H1 (cell line): ENCODE data around the gene CCNI. TPM values are rescaled to one million over a fixed set of nuclear protein-coding genes. Genes with fewer than 3 reads are reported as not detected.

Experiments used
- CTCF ChIA-PET: fragments of 300-600 bp; sonication (Branson Sonifier 250); formaldehyde crosslinking; loops from one replicate; lab custom pipeline; 2021; ENCODE audit not compliant: partially characterized antibody; lab: Charles Lee
- POLR2A ChIA-PET: fragments of 300-600 bp; sonication (Branson Sonifier 250); formaldehyde crosslinking; loops from one replicate; lab custom pipeline; 2021; ENCODE audit warnings: inconsistent platforms; ENCODE audit not compliant: partially characterized antibody; lab: Charles Lee
- DNase-seq, 2 experiments: peaks; one replicate each; pipeline versions ENCODE4 v3.0.0 to v3.0.0-alpha.2; 2010 to 2022; ENCODE audit warnings: low spot score in 2 of 2, low read depth in 1 of 2, mixed read lengths in 1 of 2
- FAIRE-seq: peaks from 2 replicates; lab custom pipeline; 2011; peaks lifted over from hg19 to GRCh38; lab: Jason Lieb, UNC
- H2AFZ ChIP-seq: 2 replicates; pipeline ENCODE4 v1.8.1; 2012; ENCODE audit warnings: low read length, inconsistent platforms
- H2AK5ac ChIP-seq: 2 replicates; pipeline ENCODE4 v1.6.1; 2013; ENCODE audit warnings: low read depth, low read length
- H2BK120ac ChIP-seq: replicated peaks from 2 replicates; pipeline ENCODE3; 2013; ENCODE audit warnings: low read depth, low read length, inconsistent platforms
- H2BK12ac ChIP-seq: 2 replicates; pipeline ENCODE4 v1.6.1; 2013; ENCODE audit warnings: low read depth, low read length
- H2BK15ac ChIP-seq: 2 replicates; pipeline ENCODE4 v1.6.1; 2013; ENCODE audit warnings: low read length
- H2BK20ac ChIP-seq: 2 replicates; pipeline ENCODE4 v1.6.1; 2013; ENCODE audit warnings: low read length
- H2BK5ac ChIP-seq: 2 replicates; pipeline ENCODE4 v1.6.1; 2013; ENCODE audit warnings: low read depth, low read length
- H3K14ac ChIP-seq: 2 replicates; pipeline ENCODE4 v1.6.1; 2013; ENCODE audit warnings: inconsistent platforms; ENCODE audit not compliant: insufficient read length
- H3K18ac ChIP-seq: 2 replicates; pipeline ENCODE4 v1.6.1; 2013; ENCODE audit warnings: low read length; ENCODE audit errors: extremely low read depth
- H3K23ac ChIP-seq: 2 replicates; pipeline ENCODE4 v1.6.1; 2013; ENCODE audit warnings: inconsistent platforms; ENCODE audit not compliant: insufficient read length
- H3K23me2 ChIP-seq: 2 replicates; pipeline ENCODE4 v1.6.1; 2013; ENCODE audit warnings: low read depth, low read length
- H3K27ac ChIP-seq: 2 replicates; pipeline ENCODE4 v1.6.1; 2011; ENCODE audit warnings: low read depth, low read length, inconsistent platforms
- H3K27me3 ChIP-seq, 4 experiments: replicated peaks in 1 of 4; 1 replicate in 1 of 4; 2 replicates in 3 of 4; pipeline versions ENCODE4 v1.6.1 to v1.8.1; 2011 to 2013; ENCODE audit warnings: low read length in 3 of 4, mild to moderate bottlenecking in 3 of 4, inconsistent platforms in 2 of 4, mixed read lengths in 2 of 4, moderate library complexity in 1 of 4; ENCODE audit not compliant: control insufficient read depth in 3 of 4, insufficient read depth in 3 of 4; ENCODE audit errors: extremely low read depth in 1 of 4
- H3K36me3 ChIP-seq, 4 experiments: 2 replicates each; pipeline versions ENCODE4 v1.6.1 to v1.8.1; 2011 to 2013; ENCODE audit warnings: mild to moderate bottlenecking in 4 of 4, low read length in 3 of 4, moderate library complexity in 2 of 4, control low read depth in 1 of 4, inconsistent platforms in 1 of 4; ENCODE audit not compliant: insufficient read depth in 4 of 4, control insufficient read depth in 2 of 4
- H3K4ac ChIP-seq: replicated peaks from 2 replicates; pipeline ENCODE3; 2013; ENCODE audit warnings: low read length, low read depth, mixed read lengths, inconsistent platforms; ENCODE audit not compliant: insufficient read length
- H3K4me1 ChIP-seq, 4 experiments: replicated peaks in 1 of 4; 1 replicate in 1 of 4; 2 replicates in 3 of 4; pipeline versions ENCODE4 v1.6.1 to v1.8.1; 2011 to 2013; ENCODE audit warnings: low read length in 3 of 4, inconsistent platforms in 2 of 4, mixed read lengths in 1 of 4; ENCODE audit not compliant: insufficient read depth in 4 of 4, control insufficient read depth in 3 of 4
- H3K4me2 ChIP-seq, 2 experiments: 2 replicates each; pipeline versions ENCODE4 v1.6.1 to v1.8.1; 2011 to 2013; ENCODE audit warnings: low read depth in 2 of 2, low read length in 2 of 2, control low read depth in 1 of 2, inconsistent platforms in 1 of 2, mild to moderate bottlenecking in 1 of 2; ENCODE audit not compliant: insufficient read depth in 1 of 2
- H3K4me3 ChIP-seq, 4 experiments: fragments of 200-600, 300-600 bp in 1 of 4; sonication (generic), shearing (Covaris generic), sonication (Bioruptor Twin) in 1 of 4; 2 replicates each; pipeline versions ENCODE4 v1.5.1 to v1.8.1; 2011 to 2016; ENCODE audit warnings: low read length in 4 of 4, low read depth in 3 of 4, control low read depth in 2 of 4, inconsistent platforms in 2 of 4, mild to moderate bottlenecking in 2 of 4, mixed read lengths in 1 of 4, moderate library complexity in 1 of 4; ENCODE audit not compliant: insufficient read depth in 2 of 4; ENCODE audit errors: extremely low read depth in 1 of 4
- H3K56ac ChIP-seq: replicated peaks from 2 replicates; pipeline ENCODE3; 2013; ENCODE audit warnings: low read depth, mild to moderate bottlenecking, mixed read lengths, low read length, inconsistent platforms; ENCODE audit not compliant: insufficient read length
- H3K79me1 ChIP-seq: 2 replicates; pipeline ENCODE4 v1.6.1; 2013; ENCODE audit warnings: low read depth, low read length, control low read depth
- H3K79me2 ChIP-seq, 2 experiments: 2 replicates each; pipeline versions ENCODE4 v1.6.1 to v1.8.1; 2012 to 2013; ENCODE audit warnings: low read length in 2 of 2, mild to moderate bottlenecking in 2 of 2, inconsistent platforms in 1 of 2; ENCODE audit not compliant: insufficient read depth in 2 of 2, control insufficient read depth in 1 of 2
- H3K9ac ChIP-seq, 4 experiments: replicated peaks in 1 of 4; 1 replicate in 1 of 4; 2 replicates in 3 of 4; pipeline versions ENCODE4 v1.6.1 to v1.8.1; 2011 to 2013; ENCODE audit warnings: low read depth in 3 of 4, low read length in 3 of 4, control low read depth in 2 of 4, mild to moderate bottlenecking in 2 of 4, moderate library complexity in 2 of 4, inconsistent platforms in 1 of 4; ENCODE audit errors: extremely low read depth in 1 of 4
- H3K9me3 ChIP-seq, 2 experiments: 2 replicates each; pipeline versions ENCODE4 v1.6.1 to v1.8.1; 2012 to 2013; ENCODE audit warnings: mild to moderate bottlenecking in 2 of 2, moderate library complexity in 2 of 2, control low read depth in 1 of 2, inconsistent platforms in 1 of 2, low read depth in 1 of 2, low read length in 1 of 2, mixed read lengths in 1 of 2; ENCODE audit not compliant: insufficient read depth in 2 of 2
- H4K20me1 ChIP-seq, 2 experiments: replicated peaks in 1 of 2; 2 replicates each; pipeline versions ENCODE3 to v1.8.1; 2011 to 2013; ENCODE audit warnings: inconsistent platforms in 2 of 2, low read length in 2 of 2, mild to moderate bottlenecking in 1 of 2; ENCODE audit not compliant: insufficient read depth in 2 of 2, control insufficient read depth in 1 of 2
- H4K5ac ChIP-seq: 2 replicates; pipeline ENCODE4 v1.6.1; 2013; ENCODE audit warnings: low read length, low read depth, mixed read lengths, inconsistent platforms; ENCODE audit not compliant: insufficient read length
- H4K8ac ChIP-seq: 2 replicates; pipeline ENCODE4 v1.8.0; 2013; ENCODE audit warnings: mild to moderate bottlenecking, moderate library complexity, low read length, inconsistent platforms; ENCODE audit not compliant: insufficient read depth; ENCODE audit errors: extremely low read depth
- H4K91ac ChIP-seq: replicated peaks from 2 replicates; pipeline ENCODE3; 2013; ENCODE audit warnings: low read length, mixed read lengths, inconsistent platforms; ENCODE audit not compliant: insufficient read length
- SRF ChIP-seq: IDR thresholded peaks from 2 replicates; pipeline ENCODE4 v1.6.1; 2011; ENCODE audit warnings: mild to moderate bottlenecking, low read depth, low read length, moderate library complexity
- WGBS, 2 experiments: shearing (Covaris generic) in 1 of 2; methylation state at CpG; one replicate each; pipeline versions ENCODE4 v1.1.6 to v1.1.7; 2013 to 2015; ENCODE audit warnings: low lambda C conversion rate in 2 of 2, mixed read lengths in 2 of 2, inconsistent platforms in 1 of 2, low coverage in 1 of 2, missing lambda C conversion rate in 1 of 2; ENCODE audit not compliant: insufficient replicate concordance in 2 of 2, insufficient coverage in 1 of 2, insufficient read length in 1 of 2; ENCODE audit errors: extremely low coverage in 1 of 2, missing lambda C conversion rate in 1 of 2; 5-methylcytosine and 5-hydroxymethylcytosine counted together
- polyA plus RNA-seq, 7 experiments: library from polyadenylated mRNA; depleted of rRNA in 3 of 7; stranded (reverse) in 5 of 7; unstranded in 2 of 7; fragments of >200 nt in 5 of 7; fragments of 200-250 nt in 2 of 7; gene quantifications; 1 replicate in 5 of 7; 2 replicates in 1 of 7; 4 replicates in 1 of 7; pipeline versions ENCODE4 v1.2.1 to v1.2.3, GENCODE V29; 2011 to 2013; ENCODE audit warnings: missing spikeins in 2 of 7, mixed read lengths in 2 of 7
- total RNA-seq: library from RNA; stranded (reverse); fragmentation: NEBNext Ultra II Directional; extraction: Animal tissue kit (Norgen Biotek cat#: 25700); gene quantifications from 2 replicates; pipeline ENCODE4 v1.2.1, GENCODE V29; 2021

Gene CCNI
- total and polyA plus RNA-seq, 2 of the 8 experiments (the other 6 are each of a cell fraction or from before 2014, with no cell fraction given), result 97.8 to 234 TPM

DNA sequence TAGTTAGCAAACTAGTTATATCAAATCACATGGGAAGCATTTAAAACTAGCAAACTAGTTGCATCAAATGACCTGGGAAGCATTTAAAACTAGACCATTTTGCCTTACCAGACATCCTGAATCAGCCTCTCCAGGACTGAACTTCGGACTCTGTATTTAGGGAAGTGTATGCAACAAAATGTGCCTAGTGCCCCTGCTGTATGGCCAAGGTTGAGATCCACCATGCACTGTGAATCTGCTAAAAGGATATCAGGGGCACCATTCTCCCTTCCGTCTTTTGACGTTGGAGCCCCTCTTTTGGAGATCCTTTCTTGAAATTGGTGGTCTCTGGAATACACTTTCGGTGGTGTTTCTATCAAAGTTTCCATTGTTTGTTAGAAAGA is 49.5 kb downstream of the CCNI start:
- Histone ChIP-seq H3K56ac (no peak overlapping the region), H4K20me1 (peaks cover 0 to 3% of the 10 kb centered on the region in 2 experiments), H3K23ac (no peak overlapping the region), H3K14ac (no peak overlapping the region), H3K9ac (no peak overlapping the region), H2BK12ac (no peak overlapping the region), H2AFZ (no peak overlapping the region), H3K36me3 (peaks cover 4 to 28% (median 19%) of the 10 kb centered on the region in 4 experiments), H4K8ac (no peak overlapping the region), H2BK15ac (no peak overlapping the region), H4K5ac (no peak overlapping the region), H3K4me1 (peaks cover 1 to 15% (median 6%) of the 10 kb centered on the region in 4 experiments; a peak in 4 of 7 replicates), H3K27ac (no peak overlapping the region), H3K9me3 (no peaks in the 10 kb centered on the region), H2AK5ac (no peak overlapping the region), H3K4me2 (no peak overlapping the region), H3K79me1 (no peaks in the 10 kb centered on the region), H2BK120ac (no peak overlapping the region), H3K27me3 (no peaks in the 10 kb centered on the region)
- CTCF ChIA-PET, result no interaction called here
- DNase-seq, result no peak
- POLR2A ChIA-PET, result no interaction called here
- TF ChIP-seq SRF, result no peak
- TF ChIP-seq, all 59 proteins: peak for 0
- Histone ChIP-seq H2BK20ac (no peak overlapping the region), H4K91ac (no peak overlapping the region), H3K18ac (no peak overlapping the region), H3K79me2 (no peaks in the 10 kb centered on the region), H3K4me3 (no peak overlapping the region), H3K4ac (no peak overlapping the region), H3K23me2 (no peaks in the 10 kb centered on the region), H2BK5ac (no peak overlapping the region)
- FAIRE-seq, result no peak
- 89% methylated on average over 4 of the region's 4 CpGs; no CpG with 5 or more reads in 1 of the 2 experiments for WGBS, 2 experiments
